ENCODE measurements around the gene SRCAP.

- TF ChIP-seq EZH2 (IDR thresholded peaks at IDR 0.05; ENCODE audit: borderline replicate concordance, low read length) = no peak
- TF ChIP-seq CTCF (IDR thresholded peaks at IDR 0.05; ENCODE audit: low read length) = no peak
Observed at GRCh38 chr16:30725418-30725792, 26.4 kb downstream of the SRCAP start.

All from OCI-LY1 (cell line).